GM18868 (cell line): ENCODE measurements around the gene ERGIC1.

ENCODE experiments used
- ATAC-seq: cut with Tn5 transposase; IDR thresholded peaks from one replicate; pipeline ENCODE4 v1.9.1; 2021; ENCODE audit warnings: mild to moderate bottlenecking, moderate library complexity; ENCODE audit not compliant: unreplicated experiment

Gene ERGIC1

GRCh38 chr5:172897481-172898217 lies 63.6 kb downstream of the ERGIC1 start:
- ATAC-seq, result no peak

- ATAC-seq, result no peak
Observed at GRCh38 chr5:172898218-172898842, 64.3 kb downstream of the ERGIC1 start.

- ATAC-seq, result no peak
Observed at GRCh38 chr5:172898843-172899369, 64.9 kb downstream of the ERGIC1 start.

- ATAC-seq, result no peak
Observed at GRCh38 chr5:172899436-172899835, 65.4 kb downstream of the ERGIC1 start.

- ATAC-seq, result no peak
Observed at GRCh38 chr5:172901012-172901780, 67.1 kb downstream of the ERGIC1 start.

- no peak for ATAC-seq
Observed at GRCh38 chr5:172901788-172902496, 67.9 kb downstream of the ERGIC1 start.

GRCh38 chr5:172902497-172903472 lies 68.7 kb downstream of the ERGIC1 start:
- ATAC-seq, result no peak

- ATAC-seq, result no peak
Observed at GRCh38 chr5:172903790-172904189, 69.7 kb downstream of the ERGIC1 start.

- ATAC-seq, result no peak
Observed at GRCh38 chr5:172904312-172904642, 70.2 kb downstream of the ERGIC1 start.

GRCh38 chr5:172904643-172905345 lies 70.7 kb downstream of the ERGIC1 start:
- ATAC-seq, result no peak

- no peak for ATAC-seq
Observed at GRCh38 chr5:172905346-172906140, 71.5 kb downstream of the ERGIC1 start.

GRCh38 chr5:172906436-172906835 lies 72.4 kb downstream of the ERGIC1 start:
- ATAC-seq, result peak; percentile 79

GRCh38 chr5:172906888-172907287 lies 72.8 kb downstream of the ERGIC1 start:
- ATAC-seq, result no peak

GRCh38 chr5:172907657-172908056 lies 73.6 kb downstream of the ERGIC1 start:
- no peak for ATAC-seq

GRCh38 chr5:172908662-172909061 lies 74.6 kb downstream of the ERGIC1 start:
- no peak for ATAC-seq

GRCh38 chr5:172909931-172910502 lies 76.0 kb downstream of the ERGIC1 start:
- ATAC-seq, result no peak

- peak; percentile 52 for ATAC-seq
Observed at GRCh38 chr5:172910828-172911627, 77.0 kb downstream of the ERGIC1 start.

- no peak for ATAC-seq
Observed at GRCh38 chr5:172911628-172911880, 77.5 kb downstream of the ERGIC1 start.
